Measurements from ENCODE around the gene RBMS1.

RBMS1 gene

DNA sequence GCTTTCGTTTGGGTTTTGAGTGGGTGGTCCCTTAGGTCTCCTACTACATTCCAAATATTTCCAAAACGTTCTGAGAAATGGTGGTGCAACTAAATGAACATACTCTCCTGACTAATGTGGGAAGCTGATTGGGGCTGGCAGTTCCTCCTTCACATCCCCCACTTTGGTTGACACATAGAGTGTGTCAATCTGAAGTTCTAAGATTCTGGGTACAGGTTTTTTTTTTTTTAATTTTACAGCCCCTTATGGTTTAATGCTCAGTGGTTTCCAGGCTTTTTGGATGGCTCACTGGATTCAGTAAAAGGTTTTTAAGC, 235.2 kb downstream of the RBMS1 start:
- TF ChIP-seq POLR2AphosphoS5 (IDR thresholded peaks at IDR 0.05; ENCODE audit: low read depth, low read length) (no peak), SIN3A (IDR thresholded peaks at IDR 0.05; ENCODE audit: borderline replicate concordance, insufficient read depth, low read length) (no peak), FOXP2 (optimal IDR thresholded peaks at IDR 0.05; ENCODE audit: borderline replicate concordance, extremely low read depth, extremely low read length, insufficient read depth) (no peak), TAF1 (IDR thresholded peaks at IDR 0.05; ENCODE audit: borderline replicate concordance, insufficient read depth, low read length) (no peak)
- TF ChIP-seq, protein P1, sequence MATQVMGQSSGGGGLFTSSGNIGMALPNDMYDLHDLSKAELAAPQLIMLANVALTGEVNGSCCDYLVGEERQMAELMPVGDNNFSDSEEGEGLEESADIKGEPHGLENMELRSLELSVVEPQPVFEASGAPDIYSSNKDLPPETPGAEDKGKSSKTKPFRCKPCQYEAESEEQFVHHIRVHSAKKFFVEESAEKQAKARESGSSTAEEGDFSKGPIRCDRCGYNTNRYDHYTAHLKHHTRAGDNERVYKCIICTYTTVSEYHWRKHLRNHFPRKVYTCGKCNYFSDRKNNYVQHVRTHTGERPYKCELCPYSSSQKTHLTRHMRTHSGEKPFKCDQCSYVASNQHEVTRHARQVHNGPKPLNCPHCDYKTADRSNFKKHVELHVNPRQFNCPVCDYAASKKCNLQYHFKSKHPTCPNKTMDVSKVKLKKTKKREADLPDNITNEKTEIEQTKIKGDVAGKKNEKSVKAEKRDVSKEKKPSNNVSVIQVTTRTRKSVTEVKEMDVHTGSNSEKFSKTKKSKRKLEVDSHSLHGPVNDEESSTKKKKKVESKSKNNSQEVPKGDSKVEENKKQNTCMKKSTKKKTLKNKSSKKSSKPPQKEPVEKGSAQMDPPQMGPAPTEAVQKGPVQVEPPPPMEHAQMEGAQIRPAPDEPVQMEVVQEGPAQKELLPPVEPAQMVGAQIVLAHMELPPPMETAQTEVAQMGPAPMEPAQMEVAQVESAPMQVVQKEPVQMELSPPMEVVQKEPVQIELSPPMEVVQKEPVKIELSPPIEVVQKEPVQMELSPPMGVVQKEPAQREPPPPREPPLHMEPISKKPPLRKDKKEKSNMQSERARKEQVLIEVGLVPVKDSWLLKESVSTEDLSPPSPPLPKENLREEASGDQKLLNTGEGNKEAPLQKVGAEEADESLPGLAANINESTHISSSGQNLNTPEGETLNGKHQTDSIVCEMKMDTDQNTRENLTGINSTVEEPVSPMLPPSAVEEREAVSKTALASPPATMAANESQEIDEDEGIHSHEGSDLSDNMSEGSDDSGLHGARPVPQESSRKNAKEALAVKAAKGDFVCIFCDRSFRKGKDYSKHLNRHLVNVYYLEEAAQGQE (IDR thresholded peaks at IDR 0.05; ENCODE audit: insufficient read depth in 1 of 2, low read depth in 2 of 2, low read length in 2 of 2): no peak

DNA sequence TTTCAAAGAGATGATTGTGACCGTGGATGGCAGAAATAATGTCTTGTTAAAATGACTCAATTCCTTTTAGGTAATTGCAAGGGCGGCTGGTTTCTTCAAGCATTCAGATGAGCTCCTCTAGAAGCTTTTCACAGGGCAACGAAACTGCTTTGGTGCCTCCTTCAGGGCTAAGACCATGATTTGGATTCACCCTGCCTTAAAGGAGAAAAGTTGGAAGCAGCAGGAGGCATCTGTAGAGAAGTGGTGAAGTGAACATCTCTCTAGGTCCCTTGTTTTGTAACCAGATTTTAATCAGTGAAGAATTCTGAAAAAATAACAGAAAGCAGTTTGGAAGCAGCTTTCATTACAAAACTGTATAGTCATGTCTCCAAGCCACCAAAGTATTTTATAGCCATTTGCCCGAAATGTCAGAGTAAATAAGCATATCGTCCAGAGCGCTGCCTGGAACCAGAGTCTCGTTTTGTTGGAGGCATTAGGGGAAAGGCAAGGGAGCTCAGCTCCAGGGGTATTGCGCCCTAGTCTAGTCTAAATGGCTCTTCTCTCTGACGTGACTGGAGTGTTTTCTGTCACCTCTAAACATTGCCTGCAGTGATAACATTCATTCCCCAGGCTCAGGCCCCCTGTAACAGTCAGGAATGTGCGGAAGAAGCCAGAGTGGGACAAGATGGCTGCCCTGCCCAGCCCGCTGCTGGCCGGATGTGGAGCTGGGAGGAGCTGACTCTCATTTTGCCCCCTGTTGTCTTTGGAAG, 235.7 kb downstream of the RBMS1 start:
- TF ChIP-seq, protein P1 (IDR thresholded peaks at IDR 0.05; ENCODE audit: insufficient read depth in 1 of 2, low read depth in 2 of 2, low read length in 2 of 2): no peak
- TF ChIP-seq FOXP2 (optimal IDR thresholded peaks at IDR 0.05; ENCODE audit: borderline replicate concordance, extremely low read depth, extremely low read length, insufficient read depth): no peak
- TF ChIP-seq POLR2AphosphoS5 (IDR thresholded peaks at IDR 0.05; ENCODE audit: low read depth, low read length): no peak
- no peak for TF ChIP-seq SIN3A (IDR thresholded peaks at IDR 0.05; ENCODE audit: borderline replicate concordance, insufficient read depth, low read length)
- no peak for TF ChIP-seq TAF1 (IDR thresholded peaks at IDR 0.05; ENCODE audit: borderline replicate concordance, insufficient read depth, low read length)

DNA sequence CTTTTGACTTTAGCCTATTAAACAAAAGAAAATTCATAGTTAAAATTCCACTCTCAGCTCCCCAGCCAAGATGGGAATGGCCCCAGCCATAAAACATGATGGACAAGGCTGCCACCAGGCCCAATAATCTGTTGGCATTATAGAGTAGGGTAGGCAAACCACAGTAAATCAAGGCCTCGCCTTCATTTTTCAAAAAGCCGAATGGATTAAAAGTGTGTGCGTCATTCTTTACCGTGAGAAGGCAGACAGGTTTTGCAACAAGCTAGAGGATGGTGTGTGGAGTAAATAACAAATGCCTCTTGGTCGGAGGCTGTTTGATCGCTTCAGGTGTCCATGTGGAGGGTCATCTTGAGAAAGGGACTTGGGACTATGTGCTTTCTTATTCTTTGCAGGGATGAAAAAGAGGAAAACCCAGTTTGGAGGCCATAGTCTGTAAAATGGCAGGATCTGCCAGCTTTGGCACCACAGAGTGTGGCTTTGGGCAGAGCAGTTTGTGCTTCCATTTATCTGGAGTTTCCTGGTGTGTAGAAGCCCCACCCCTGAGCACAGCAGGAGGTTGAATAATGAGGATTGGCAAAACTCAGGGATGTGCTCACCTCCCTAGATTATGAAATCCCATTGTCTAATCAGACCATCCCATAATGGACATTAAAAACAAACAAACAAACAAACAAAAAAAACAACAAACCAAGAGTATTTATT, 236.4 kb downstream of the RBMS1 start:
- TF ChIP-seq SIN3A (IDR thresholded peaks at IDR 0.05; ENCODE audit: borderline replicate concordance, insufficient read depth, low read length): no peak
- TF ChIP-seq, protein P1 (IDR thresholded peaks at IDR 0.05; ENCODE audit: insufficient read depth in 1 of 2, low read depth in 2 of 2, low read length in 2 of 2): no peak
- no peak for TF ChIP-seq POLR2AphosphoS5 (IDR thresholded peaks at IDR 0.05; ENCODE audit: low read depth, low read length)
- TF ChIP-seq TAF1 (IDR thresholded peaks at IDR 0.05; ENCODE audit: borderline replicate concordance, insufficient read depth, low read length): no peak
- no peak for TF ChIP-seq FOXP2 (optimal IDR thresholded peaks at IDR 0.05; ENCODE audit: borderline replicate concordance, extremely low read depth, extremely low read length, insufficient read depth)

DNA sequence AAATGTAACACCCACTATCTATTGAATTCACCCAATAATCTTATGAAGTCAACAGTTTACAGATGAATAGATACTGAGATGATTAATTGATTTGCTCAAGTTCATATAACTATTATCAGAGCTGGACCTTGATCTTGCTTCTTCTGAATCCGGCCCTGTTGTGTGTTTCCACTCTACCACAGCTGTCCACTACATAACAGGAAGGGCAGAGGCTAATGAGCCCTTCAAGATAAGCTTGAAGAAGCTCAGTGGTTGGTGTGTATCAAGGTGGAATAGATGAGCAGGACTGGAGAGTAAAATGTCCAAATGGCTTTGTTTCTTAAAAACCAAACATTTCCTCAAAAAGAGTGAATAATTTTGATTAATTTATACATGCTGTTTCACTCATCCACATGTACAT, 237.1 kb downstream of the RBMS1 start:
- no peak for TF ChIP-seq FOXP2 (optimal IDR thresholded peaks at IDR 0.05; ENCODE audit: borderline replicate concordance, extremely low read depth, extremely low read length, insufficient read depth)
- TF ChIP-seq, protein P1 (IDR thresholded peaks at IDR 0.05; ENCODE audit: insufficient read depth in 1 of 2, low read depth in 2 of 2, low read length in 2 of 2): no peak
- no peak for TF ChIP-seq TAF1 (IDR thresholded peaks at IDR 0.05; ENCODE audit: borderline replicate concordance, insufficient read depth, low read length)
- no peak for TF ChIP-seq SIN3A (IDR thresholded peaks at IDR 0.05; ENCODE audit: borderline replicate concordance, insufficient read depth, low read length)
- TF ChIP-seq POLR2AphosphoS5 (IDR thresholded peaks at IDR 0.05; ENCODE audit: low read depth, low read length): no peak
